ENCODE results near the gene POLR3K.
A peak's percentile ranks its signal among the peaks of the same experiment; 100 is the strongest.

Gene POLR3K

DNA sequence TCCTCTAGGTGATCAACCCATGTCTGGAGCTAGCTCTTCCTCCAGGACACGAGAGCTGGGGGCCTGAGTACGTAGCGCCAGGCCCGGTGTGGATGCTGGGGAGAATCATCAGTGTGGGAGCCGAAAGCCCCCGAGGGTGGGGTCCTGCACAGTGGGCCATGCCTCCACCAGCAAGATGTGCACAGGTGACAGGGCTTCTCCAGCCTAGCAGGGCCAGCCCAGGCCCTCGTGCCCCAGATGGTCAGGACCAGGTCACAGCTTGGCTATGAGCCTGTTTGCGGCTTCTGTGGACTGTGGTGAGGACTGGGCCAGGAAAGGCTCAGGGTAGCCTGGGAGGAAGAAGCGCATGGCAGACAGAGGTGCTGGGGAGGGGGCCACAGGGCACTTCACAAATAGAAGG, 32.5 kb upstream of the POLR3K start:
- DNase-seq (ENCODE audit: extremely low spot score) = no peak
- ChIA-PET CTCF (interaction anchor here (1.4 to 32.8 kb wide), 4 partner anchors 4 to 95 kb away, joined by 3 to 701 read pairs (median 356); partner anchors contain the start of genes HBQ1, MPG and RHBDF1), POLR2A (no interaction called here)
- TF ChIP-seq, protein P1, sequence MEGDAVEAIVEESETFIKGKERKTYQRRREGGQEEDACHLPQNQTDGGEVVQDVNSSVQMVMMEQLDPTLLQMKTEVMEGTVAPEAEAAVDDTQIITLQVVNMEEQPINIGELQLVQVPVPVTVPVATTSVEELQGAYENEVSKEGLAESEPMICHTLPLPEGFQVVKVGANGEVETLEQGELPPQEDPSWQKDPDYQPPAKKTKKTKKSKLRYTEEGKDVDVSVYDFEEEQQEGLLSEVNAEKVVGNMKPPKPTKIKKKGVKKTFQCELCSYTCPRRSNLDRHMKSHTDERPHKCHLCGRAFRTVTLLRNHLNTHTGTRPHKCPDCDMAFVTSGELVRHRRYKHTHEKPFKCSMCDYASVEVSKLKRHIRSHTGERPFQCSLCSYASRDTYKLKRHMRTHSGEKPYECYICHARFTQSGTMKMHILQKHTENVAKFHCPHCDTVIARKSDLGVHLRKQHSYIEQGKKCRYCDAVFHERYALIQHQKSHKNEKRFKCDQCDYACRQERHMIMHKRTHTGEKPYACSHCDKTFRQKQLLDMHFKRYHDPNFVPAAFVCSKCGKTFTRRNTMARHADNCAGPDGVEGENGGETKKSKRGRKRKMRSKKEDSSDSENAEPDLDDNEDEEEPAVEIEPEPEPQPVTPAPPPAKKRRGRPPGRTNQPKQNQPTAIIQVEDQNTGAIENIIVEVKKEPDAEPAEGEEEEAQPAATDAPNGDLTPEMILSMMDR (IDR thresholded peaks at IDR 0.05; ENCODE audit: control extremely low read depth, extremely low read depth, low read depth, missing control alignments) = no peak

GRCh38 chr16:85407-85782, 32.0 kb upstream of the POLR3K start:
- TF ChIP-seq, protein P1 (IDR thresholded peaks at IDR 0.05; ENCODE audit: control extremely low read depth, extremely low read depth, low read depth, missing control alignments) = no peak
- DNase-seq (ENCODE audit: extremely low spot score) = no peak
- POLR2A ChIA-PET = interaction anchor here (1.2 kb wide), 1 partner anchor 20 kb away, joined by 3 read pairs; no protein-coding TSS in a partner anchor
- CTCF ChIA-PET = interaction anchor here (0.8 to 32.8 kb wide), 5 partner anchors 5 to 97 kb away, joined by 3 to 701 read pairs (median 10); partner anchors contain the start of genes HBQ1, MPG and RHBDF1

DNA sequence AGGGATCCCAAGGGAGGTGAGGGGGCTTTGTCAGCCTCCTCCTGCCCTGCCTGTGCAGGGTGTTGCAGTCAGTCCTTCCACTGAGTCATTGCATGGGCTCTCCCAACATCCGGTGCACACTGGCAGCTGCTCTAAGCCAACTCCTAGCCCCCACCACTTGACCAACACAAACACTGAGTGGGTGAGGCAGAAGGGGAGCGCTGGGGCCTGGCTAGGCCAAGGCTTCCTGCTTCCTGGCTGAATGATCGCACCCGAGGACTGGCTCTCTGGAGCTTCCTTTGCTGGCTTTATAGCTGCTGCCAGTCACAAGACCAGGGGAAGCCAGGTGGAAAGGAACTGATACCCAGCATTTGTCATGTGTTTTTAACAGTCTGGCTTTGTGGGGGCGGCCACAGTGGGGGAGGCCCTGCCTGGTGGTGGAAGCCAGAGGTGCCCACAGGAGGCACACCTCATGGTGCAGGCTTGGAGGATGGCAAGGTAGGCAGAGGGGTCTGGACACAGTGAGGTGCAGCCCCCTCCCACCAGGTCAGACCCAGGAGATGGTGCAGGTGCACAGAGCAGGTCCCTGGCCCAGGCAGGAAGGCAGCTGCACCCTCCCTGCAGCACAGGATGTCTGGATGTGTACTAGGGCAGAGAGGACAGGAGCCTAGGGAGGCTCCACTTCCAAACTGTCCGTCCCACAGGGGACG, 31.5 kb upstream of the POLR3K start:
- CTCF ChIA-PET = interaction anchor here (0.8 to 32.8 kb wide), 5 partner anchors 5 to 97 kb away, joined by 3 to 701 read pairs (median 10); partner anchors contain the start of genes HBQ1, MPG and RHBDF1
- TF ChIP-seq, protein P1 (IDR thresholded peaks at IDR 0.05; ENCODE audit: control extremely low read depth, extremely low read depth, low read depth, missing control alignments) = no peak
- POLR2A ChIA-PET = interaction anchor here (0.8 to 1.2 kb wide), 2 partner anchors 11 to 19 kb away, joined by 3 read pairs; no protein-coding TSS in a partner anchor
- peak; percentile 79 for DNase-seq (ENCODE audit: extremely low spot score)

DNA sequence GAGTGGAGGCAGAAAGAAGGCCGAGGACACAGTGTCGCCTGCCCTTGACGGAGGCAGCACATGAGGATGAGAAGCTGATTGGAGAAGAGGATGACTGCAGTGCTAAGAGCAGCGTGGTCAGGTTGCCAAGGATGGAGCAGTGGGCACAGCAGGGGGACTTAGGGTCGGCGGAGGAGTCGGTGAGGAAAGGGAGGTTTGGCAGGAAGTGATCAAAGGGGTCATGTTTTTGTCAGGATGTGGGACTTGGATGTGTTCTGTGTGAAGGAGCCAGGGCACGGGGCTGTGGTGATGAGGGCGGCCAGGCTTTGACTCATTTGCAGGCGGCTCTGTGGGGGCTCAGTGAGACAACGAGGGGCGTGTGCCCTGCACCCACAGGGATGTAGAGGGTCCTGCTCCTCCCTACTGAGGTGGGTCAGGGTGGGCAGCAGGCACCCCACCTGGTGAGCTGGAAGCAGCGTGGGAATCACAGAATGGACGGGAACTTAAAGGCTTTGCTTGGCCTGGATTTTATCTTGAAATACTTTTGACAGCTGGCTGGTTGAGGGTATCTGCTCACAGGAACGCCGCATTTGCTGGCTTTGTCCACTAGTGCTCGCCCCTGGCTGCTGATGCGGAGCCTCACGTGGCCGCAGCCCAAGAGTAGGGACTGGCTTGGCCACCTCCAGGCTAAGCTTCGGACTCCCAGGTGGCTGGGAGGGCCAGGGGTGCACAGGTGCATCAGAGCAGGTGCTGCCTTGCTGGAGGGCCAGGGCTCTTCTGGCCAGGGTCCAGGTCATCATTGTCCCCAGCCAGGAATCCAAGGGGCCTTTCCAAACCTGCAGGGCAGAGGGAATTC, 30.6 kb upstream of the POLR3K start:
- no peak for DNase-seq (ENCODE audit: extremely low spot score)
- TF ChIP-seq, protein P1 (IDR thresholded peaks at IDR 0.05; ENCODE audit: control extremely low read depth, extremely low read depth, low read depth, missing control alignments) = no peak
- ChIA-PET POLR2A (interaction anchor here (0.5 to 1.2 kb wide), 3 partner anchors 12 to 24 kb away, joined by 3 read pairs; no protein-coding TSS in a partner anchor), CTCF (interaction anchor here (2.2 to 32.8 kb wide), 3 partner anchors 6 to 23 kb away, joined by 10 to 701 read pairs (median 701); partner anchors contain the start of genes MPG and RHBDF1)

GRCh38 chr16:83060-83603, 29.7 kb upstream of the POLR3K start:
- ChIA-PET CTCF (interaction anchor here (18.3 to 32.8 kb wide), 2 partner anchors 7 to 12 kb away, joined by 701 read pairs; partner anchors contain the start of genes MPG and RHBDF1), POLR2A (no interaction called here)
- TF ChIP-seq, protein P1 (IDR thresholded peaks at IDR 0.05; ENCODE audit: control extremely low read depth, extremely low read depth, low read depth, missing control alignments) = no peak
- DNase-seq (ENCODE audit: extremely low spot score) = no peak

Measured in GM10248 (cell line).